Thymus (tissue), 11 donors: ENCODE results near the gene RAPSN. TPM values are rescaled to one million over a fixed set of nuclear protein-coding genes. Genes with fewer than 3 reads are reported as not detected.

Experiments
- DNase-seq, 9 donors: peaks; one replicate each; pipeline ENCODE4 v3.0.0-alpha.2; 2013; ENCODE audit warnings: low spot score in 9 of 9, low read depth in 6 of 9, missing footprints in 1 of 9
- H3K27ac ChIP-seq, 2 donors: one replicate each; pipeline ENCODE4 v1.5.1; 2013; ENCODE audit warnings: control low read depth in 1 of 2, low read depth in 1 of 2, low read length in 1 of 2, mild to moderate bottlenecking in 1 of 2, moderate library complexity in 1 of 2
- H3K27me3 ChIP-seq, 2 donors: one replicate each; pipeline ENCODE4 v1.5.1; 2013; ENCODE audit warnings: low read length in 1 of 2; ENCODE audit not compliant: control insufficient read depth in 2 of 2, insufficient read depth in 1 of 2
- H3K36me3 ChIP-seq, 2 donors: one replicate each; pipeline ENCODE4 v1.5.1; 2013; ENCODE audit warnings: low read length in 1 of 2, mild to moderate bottlenecking in 1 of 2, moderate library complexity in 1 of 2; ENCODE audit not compliant: control insufficient read depth in 2 of 2, insufficient read depth in 2 of 2
- H3K4me1 ChIP-seq, 2 donors: one replicate each; pipeline ENCODE4 v1.5.1; 2013; ENCODE audit warnings: low read length in 2 of 2; ENCODE audit not compliant: control insufficient read depth in 2 of 2, insufficient read depth in 2 of 2
- H3K4me3 ChIP-seq, 2 donors: one replicate each; pipeline ENCODE4 v1.5.1; 2013; ENCODE audit warnings: low read length in 2 of 2, control low read depth in 1 of 2, mild to moderate bottlenecking in 1 of 2
- H3K9me3 ChIP-seq, 2 donors: one replicate each; pipeline ENCODE4 v1.5.1; 2013; ENCODE audit warnings: low read length in 1 of 2, mild to moderate bottlenecking in 1 of 2; ENCODE audit not compliant: control insufficient read depth in 2 of 2, insufficient read depth in 1 of 2
- WGBS: extraction: QIAGEN DNeasy Blood & Tissue Kit; methylation state at CpG from one replicate; pipeline ENCODE4 v1.1.7; 2013; 5-methylcytosine and 5-hydroxymethylcytosine counted together
- polyA plus RNA-seq: library from polyadenylated mRNA; stranded (reverse); fragments of 200-250 nt; gene quantifications from one replicate; pipeline ENCODE4 v1.2.3, GENCODE V29; 2013
- total RNA-seq: library from RNA; stranded (reverse); fragments of 120-200 nt; gene quantifications from one replicate; pipeline ENCODE4 v1.2.4, GENCODE V29; 2013
- donor health status: healthy.

Gene RAPSN
- total and polyA plus RNA-seq, 2 donors, result 0.42 to 0.66 TPM

GRCh38 chr11:47441421-47441820 is 7.5 kb downstream of the RAPSN start:
- no peaks in the 10 kb centered on the region for H3K27me3 ChIP-seq
- H3K9me3 ChIP-seq, result peaks cover 0 to 8% of the 10 kb centered on the region in 2 donors
- H3K36me3 ChIP-seq, result no peaks in the 10 kb centered on the region
- no peak overlapping the region for H3K27ac ChIP-seq
- H3K4me1 ChIP-seq, result peaks cover 0 to 13% of the 10 kb centered on the region in 2 donors
- no peak for DNase-seq
- H3K4me3 ChIP-seq, result no peak overlapping the region
- 96% methylated on average over 12 of the region's 12 CpGs for WGBS

GRCh38 chr11:47440054-47440476 is 8.9 kb downstream of the RAPSN start:
- no peaks in the 10 kb centered on the region for H3K36me3 ChIP-seq
- peaks cover 0 to 8% of the 10 kb centered on the region in 2 donors for H3K9me3 ChIP-seq
- H3K4me3 ChIP-seq, result no peak overlapping the region
- peaks cover 0 to 13% of the 10 kb centered on the region in 2 donors for H3K4me1 ChIP-seq
- H3K27me3 ChIP-seq, result no peaks in the 10 kb centered on the region
- H3K27ac ChIP-seq, result no peak overlapping the region
- WGBS, result 96% methylated on average over 2 of the region's 2 CpGs
- DNase-seq, result no peak

- 97% methylated on average over 18 of the region's 18 CpGs for WGBS
- no peak for DNase-seq
- Histone ChIP-seq H3K4me3 (no peak overlapping the region), H3K36me3 (no peaks in the 10 kb centered on the region), H3K27me3 (no peaks in the 10 kb centered on the region), H3K4me1 (peaks cover 0 to 13% of the 10 kb centered on the region in 2 donors), H3K27ac (no peak overlapping the region), H3K9me3 (peaks cover 0 to 8% of the 10 kb centered on the region in 2 donors)
Measured at GRCh38 chr11:47438721-47439120, 10.2 kb downstream of the RAPSN start.

- H3K4me3 ChIP-seq, result no peak overlapping the region
- no peaks in the 10 kb centered on the region for H3K27me3 ChIP-seq
- peaks cover 0 to 8% of the 10 kb centered on the region in 2 donors for H3K9me3 ChIP-seq
- H3K27ac ChIP-seq, result no peak overlapping the region
- WGBS, result 94% methylated on average over 16 of the region's 16 CpGs
- no peaks in the 10 kb centered on the region for H3K36me3 ChIP-seq
- H3K4me1 ChIP-seq, result peaks cover 0 to 4% of the 10 kb centered on the region in 2 donors
- DNase-seq, result no peak
Measured at GRCh38 chr11:47437746-47438418, 11.1 kb downstream of the RAPSN start.

GRCh38 chr11:47437218-47437745 is 11.7 kb downstream of the RAPSN start:
- Histone ChIP-seq H3K4me1 (peaks cover 0 to under 1% of the 10 kb centered on the region in 2 donors), H3K27me3 (no peaks in the 10 kb centered on the region), H3K4me3 (no peak overlapping the region), H3K27ac (no peak overlapping the region), H3K9me3 (peaks cover 0 to 8% of the 10 kb centered on the region in 2 donors), H3K36me3 (no peaks in the 10 kb centered on the region)
- 96% methylated on average over 11 of the region's 11 CpGs for WGBS
- no peak for DNase-seq

GRCh38 chr11:47436726-47437125 is 12.2 kb downstream of the RAPSN start:
- H3K4me3 ChIP-seq, result no peak overlapping the region
- WGBS, result 98% methylated on average over 3 of the region's 3 CpGs

GRCh38 chr11:47435687-47436086 is 13.2 kb downstream of the RAPSN start:
- DNase-seq, result no peak
- H3K9me3 ChIP-seq, result peaks cover 0 to 8% of the 10 kb centered on the region in 2 donors
- 99% methylated on average over 3 of the region's 3 CpGs for WGBS
- H3K4me1 ChIP-seq, result peaks cover 9 to 16% of the 10 kb centered on the region in 2 donors
- H3K36me3 ChIP-seq, result no peaks in the 10 kb centered on the region
- no peaks in the 10 kb centered on the region for H3K27me3 ChIP-seq
- no peak overlapping the region for H3K27ac ChIP-seq
- no peak overlapping the region for H3K4me3 ChIP-seq

More at GRCh38 chr11:47436726-47437125, 12.2 kb downstream of the RAPSN start:
- Histone ChIP-seq H3K9me3 (peaks cover 0 to 8% of the 10 kb centered on the region in 2 donors), H3K36me3 (no peaks in the 10 kb centered on the region), H3K27me3 (no peaks in the 10 kb centered on the region), H3K4me1 (peaks cover under 1 to 6% of the 10 kb centered on the region in 2 donors), H3K27ac (no peak overlapping the region)
- DNase-seq, result no peak

GRCh38 chr11:47434011-47434786 is 14.7 kb downstream of the RAPSN start:
- H3K27ac ChIP-seq, result no peak overlapping the region
- H3K36me3 ChIP-seq, result no peaks in the 10 kb centered on the region
- H3K9me3 ChIP-seq, result peaks cover 0 to 8% of the 10 kb centered on the region in 2 donors
- WGBS, result 97% methylated on average over 7 of the region's 7 CpGs
- no peak for DNase-seq
- H3K27me3 ChIP-seq, result no peaks in the 10 kb centered on the region
- H3K4me3 ChIP-seq, result no peak overlapping the region
- H3K4me1 ChIP-seq, result peaks cover 16 to 28% of the 10 kb centered on the region in 2 donors

- no peak for DNase-seq
- Histone ChIP-seq H3K4me3 (no peak overlapping the region), H3K4me1 (peaks cover 16 to 28% of the 10 kb centered on the region in 2 donors), H3K27me3 (no peaks in the 10 kb centered on the region), H3K27ac (no peak overlapping the region), H3K9me3 (peaks cover 0 to 8% of the 10 kb centered on the region in 2 donors), H3K36me3 (no peaks in the 10 kb centered on the region)
- 96% methylated on average over 3 of the region's 3 CpGs for WGBS
Measured at GRCh38 chr11:47433157-47433556, 15.8 kb downstream of the RAPSN start.
